Fibroblast of mammary gland (primary cell): ENCODE data around the gene PDSS2.
"Not testable (repeated sequence)": the region's sequence is repeated elsewhere in the genome, so short reads cannot be mapped to it uniquely, and the experiment has no call there.

Experiments used
- DNase-seq: peaks from one replicate; pipeline ENCODE4 v3.0.0-alpha.2; 2010; ENCODE audit warnings: low read depth
- H3K4me3 ChIP-seq: 2 replicates; pipeline ENCODE4 v1.5.1; 2011; ENCODE audit warnings: low read depth, mild to moderate bottlenecking, low read length, moderate library complexity; ENCODE audit not compliant: control insufficient read depth
- CTCF ChIP-seq: conservative IDR thresholded peaks from 2 replicates; pipeline ENCODE4 v1.5.1; 2011; ENCODE audit warnings: low read depth, low read length, inconsistent platforms; ENCODE audit not compliant: control insufficient read depth, insufficient read depth

Gene PDSS2

GRCh38 chr6:107436881-107437280 lies 22.5 kb downstream of the PDSS2 start:
- no peak overlapping the region for H3K4me3 ChIP-seq
- no peak for DNase-seq
- no peak for TF ChIP-seq CTCF

GRCh38 chr6:107435798-107436197 lies 23.6 kb downstream of the PDSS2 start:
- no peak for TF ChIP-seq CTCF
- no peak overlapping the region for H3K4me3 ChIP-seq
- peak; percentile 46 for DNase-seq

- no peak overlapping the region for H3K4me3 ChIP-seq
- TF ChIP-seq CTCF, result no peak
- DNase-seq, result no peak
Observed at GRCh38 chr6:107434812-107435211, 24.6 kb downstream of the PDSS2 start.

- H3K4me3 ChIP-seq, DNase-seq: not testable (repeated sequence)
Observed at GRCh38 chr6:107425951-107426350, 33.4 kb downstream of the PDSS2 start.

- DNase-seq, result no peak
- TF ChIP-seq CTCF, result no peak
- H3K4me3 ChIP-seq, result no peak overlapping the region
Observed at GRCh38 chr6:107423474-107423990, 35.8 kb downstream of the PDSS2 start.

GRCh38 chr6:107421696-107422256 lies 37.6 kb downstream of the PDSS2 start:
- no peak for DNase-seq
- H3K4me3 ChIP-seq, result no peak overlapping the region
- no peak for TF ChIP-seq CTCF

- DNase-seq, result peak; percentile 15
- no peak overlapping the region for H3K4me3 ChIP-seq
- no peak for TF ChIP-seq CTCF
Observed at GRCh38 chr6:107419733-107420132, 39.6 kb downstream of the PDSS2 start.
